NB4 (cell line): Measurements from ENCODE around the gene AQP2.

ENCODE experiments used
- CTCF ChIP-seq: IDR thresholded peaks from one replicate; pipeline ENCODE4 v1.5.1; 2012; ENCODE audit warnings: low read depth, low read length
- MAX ChIP-seq: IDR thresholded peaks from 2 replicates; pipeline ENCODE4 v1.6.1; 2011; ENCODE audit warnings: low read depth, low read length
- MYC ChIP-seq: IDR thresholded peaks from 2 replicates; pipeline ENCODE4 v1.6.1; 2011; ENCODE audit warnings: low read depth, low read length
- POLR2A ChIP-seq: IDR thresholded peaks from 2 replicates; pipeline ENCODE4 v1.6.1; 2011; ENCODE audit warnings: mild to moderate bottlenecking; ENCODE audit not compliant: insufficient read length; ENCODE audit errors: extremely low read depth

- TF ChIP-seq CTCF (no peak), POLR2A (no peak), MYC (no peak), MAX (no peak)
Measured at GRCh38 chr12:49966511-49967041, 16.0 kb downstream of the AQP2 start.
